ENCODE results near the gene NBEA.

DNA sequence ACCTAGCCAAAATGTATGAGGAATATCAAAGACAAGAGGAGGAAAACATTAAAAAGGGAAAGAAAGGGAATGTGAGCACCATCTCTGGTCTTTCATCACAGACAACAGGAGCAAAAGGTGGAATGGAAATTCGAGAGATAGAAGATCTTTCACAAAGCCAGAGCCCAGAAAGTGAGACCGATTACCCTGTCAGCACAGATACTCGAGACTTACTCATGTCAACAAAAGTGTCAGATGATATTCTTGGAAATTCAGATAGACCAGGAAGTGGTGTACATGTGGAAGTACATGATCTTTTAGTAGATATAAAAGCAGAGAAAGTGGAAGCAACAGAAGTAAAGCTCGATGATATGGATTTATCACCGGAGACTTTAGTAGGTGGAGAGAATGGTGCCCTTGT, 217.0 kb downstream of the NBEA start:
- TF ChIP-seq ZNF274 (IDR thresholded peaks at IDR 0.05; ENCODE audit: low read depth, low read length) (no peak), YY1 (IDR thresholded peaks at IDR 0.05; ENCODE audit: insufficient read depth, insufficient read length) (no peak), SUZ12 (IDR thresholded peaks at IDR 0.05; ENCODE audit: extremely low read depth, insufficient read depth, insufficient read length) (no peak)

All from NT2/D1 (cell line).